KBM-7 (cell line): ENCODE data around the gene NR5A2.

Experiments used
- DNase-seq: peaks from one replicate; pipeline ENCODE4 v3.0.0-alpha.2; 2015
- in situ Hi-C: fragments of 300-500 bp; cut with MboI; formaldehyde crosslinking; loops from 2 replicates; pipeline ENCODE4 v1.14.3; 2020; ENCODE audit warnings: low sequenced_read_pairs, low pct_unique_long_range_greater_than_20kb, mixed read lengths

The NR5A2 gene

DNA sequence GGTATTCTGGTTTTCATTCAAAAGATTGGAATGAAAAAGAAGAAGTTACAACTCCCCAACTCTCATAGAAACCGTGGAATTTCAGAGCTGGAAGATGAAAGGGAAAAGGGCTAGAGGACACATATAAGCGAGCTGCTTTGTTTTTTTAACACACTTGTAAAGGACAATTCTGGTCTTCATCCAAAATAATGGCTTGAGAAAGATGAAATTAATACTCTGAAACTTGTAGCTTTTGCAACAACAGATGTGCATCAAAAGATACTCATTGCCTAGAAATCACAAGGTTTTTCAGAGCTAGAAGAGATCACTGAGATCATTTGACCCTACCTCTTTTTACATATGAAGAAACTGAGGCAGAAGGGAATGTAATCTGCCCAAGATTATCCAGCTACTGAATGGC, 25.6 kb downstream of the NR5A2 start:
- in situ Hi-C loops = no loop called here
- no peak for DNase-seq

DNA sequence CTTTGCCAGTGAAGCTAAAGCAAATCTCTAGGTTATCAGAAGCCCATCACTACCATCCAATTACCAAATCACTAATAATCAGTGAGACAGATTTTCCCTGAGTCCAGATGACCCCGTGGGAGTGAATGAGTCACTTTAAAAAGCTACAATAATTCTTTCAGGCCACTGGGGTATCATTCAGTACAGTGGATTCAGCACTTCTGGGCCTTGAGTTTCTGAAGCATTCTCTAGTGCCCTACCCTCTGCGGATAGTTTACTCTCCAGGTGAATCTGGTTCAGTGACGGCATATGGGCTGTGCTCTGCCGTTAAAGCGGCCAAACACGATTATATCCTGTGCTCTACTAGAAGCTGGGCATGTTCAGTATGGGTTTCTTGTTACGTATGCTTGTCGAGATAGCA, 26.1 kb downstream of the NR5A2 start:
- no peak for DNase-seq
- in situ Hi-C loops = no loop called here

DNA sequence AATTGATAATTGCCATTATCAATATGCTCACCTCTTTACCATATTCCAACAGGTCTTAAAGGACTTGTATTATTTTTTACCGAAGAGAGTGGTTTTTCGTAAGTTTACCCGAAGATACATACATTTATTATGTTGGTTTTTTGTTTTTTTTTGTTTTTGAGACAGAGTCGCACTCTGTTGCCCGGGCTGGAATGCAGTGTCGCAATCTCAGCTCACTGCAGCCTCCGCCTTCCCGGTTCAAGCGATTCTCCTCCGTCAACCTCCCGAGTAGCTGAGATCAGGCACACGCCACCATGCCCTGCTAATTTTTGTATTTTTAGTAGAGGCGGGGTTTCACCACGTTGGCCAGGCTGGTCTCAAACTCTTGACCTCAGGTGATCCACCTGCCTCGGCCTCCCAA, 30.8 kb downstream of the NR5A2 start:
- no peak for DNase-seq

DNA sequence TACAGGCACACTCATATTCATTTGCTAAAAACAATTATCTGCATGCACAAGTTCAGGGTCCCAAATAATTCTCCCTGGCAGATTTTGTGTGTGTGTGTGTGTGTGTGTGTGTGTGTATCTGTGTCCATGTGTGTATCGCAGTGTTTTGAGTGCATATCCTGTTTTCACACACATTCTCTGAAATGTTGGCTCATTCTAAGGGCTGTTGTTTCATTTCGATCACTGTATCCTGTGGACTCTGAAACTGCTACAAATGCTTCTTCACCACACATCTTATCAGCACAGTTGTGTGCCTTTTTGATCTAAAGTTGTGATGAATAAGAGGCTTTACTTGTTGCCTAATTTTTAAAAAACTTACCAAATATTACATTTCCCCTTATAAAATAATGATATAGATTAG, 34.6 kb downstream of the NR5A2 start:
- in situ Hi-C loops = no loop called here
- DNase-seq = no peak

More for the DNA sequence above, 30.8 kb downstream of the NR5A2 start:
- in situ Hi-C loops = no loop called here

DNA sequence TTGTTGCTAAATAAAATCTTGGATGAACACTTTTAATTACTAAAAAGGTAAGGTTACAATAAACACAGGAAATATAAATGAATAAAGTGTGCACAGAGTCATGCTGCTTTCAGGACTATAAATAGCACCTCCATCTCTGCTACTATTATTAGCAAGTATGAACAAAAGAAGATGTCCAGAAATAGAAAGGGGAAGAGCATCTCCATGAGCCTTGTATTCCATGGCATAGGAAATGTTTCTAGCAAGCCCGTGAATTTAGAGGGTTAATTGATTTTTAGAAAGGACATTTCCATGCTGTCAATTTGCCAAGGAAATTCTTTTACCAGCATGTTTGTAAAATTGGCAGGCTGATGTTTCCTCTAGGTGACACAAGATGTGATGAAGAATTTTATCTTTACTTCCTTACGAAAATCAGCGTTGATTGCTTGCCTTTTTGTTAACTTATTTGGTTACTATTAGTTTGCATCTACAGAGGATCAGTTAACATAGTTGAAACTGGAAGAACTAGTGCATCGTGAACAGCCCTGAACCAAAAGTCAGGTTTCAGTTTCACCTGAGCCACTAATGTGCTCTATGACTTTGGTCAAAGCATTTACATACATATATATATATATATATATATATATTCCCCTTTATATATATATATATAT, 45.3 kb downstream of the NR5A2 start:
- peak; percentile 26 for DNase-seq
- in situ Hi-C loops = no loop called here

DNA sequence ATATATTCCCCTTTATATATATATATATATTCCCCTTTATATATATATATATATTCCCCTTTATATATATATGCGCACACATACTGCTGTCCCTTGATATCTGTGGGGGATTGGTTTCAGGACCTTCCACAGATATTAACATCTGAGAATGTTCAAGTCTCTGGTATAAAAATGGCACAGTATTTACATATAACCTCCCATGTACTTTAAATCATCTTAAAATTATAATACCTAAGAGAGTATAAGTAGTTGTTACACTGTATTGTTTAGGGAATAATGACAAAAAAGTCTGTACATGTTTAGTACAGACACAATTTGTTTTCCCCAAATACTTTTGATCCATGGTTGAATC, 45.8 kb downstream of the NR5A2 start:
- DNase-seq = no peak
- in situ Hi-C loops = no loop called here

DNA sequence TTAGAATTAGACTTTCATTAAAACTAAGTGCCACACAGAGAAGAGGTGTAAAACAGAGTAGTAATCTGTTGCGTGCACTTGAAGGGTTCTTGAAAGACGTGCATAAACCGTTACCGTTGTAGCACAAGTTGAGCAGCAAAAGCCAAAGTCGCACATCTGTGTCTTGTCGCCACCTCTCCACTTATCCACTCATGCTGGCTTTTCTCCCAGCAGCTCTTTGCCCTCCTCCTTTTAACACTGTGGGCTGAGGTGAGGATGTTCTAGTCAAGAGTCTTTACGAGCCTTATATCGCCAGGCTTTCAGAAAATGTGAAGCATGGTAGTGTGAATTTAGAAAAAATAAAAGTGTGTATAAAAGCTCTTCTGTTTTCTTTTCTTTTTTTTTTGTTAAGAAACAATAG, 48.0 kb downstream of the NR5A2 start:
- DNase-seq = peak; percentile 8
- in situ Hi-C loops = no loop called here

DNA sequence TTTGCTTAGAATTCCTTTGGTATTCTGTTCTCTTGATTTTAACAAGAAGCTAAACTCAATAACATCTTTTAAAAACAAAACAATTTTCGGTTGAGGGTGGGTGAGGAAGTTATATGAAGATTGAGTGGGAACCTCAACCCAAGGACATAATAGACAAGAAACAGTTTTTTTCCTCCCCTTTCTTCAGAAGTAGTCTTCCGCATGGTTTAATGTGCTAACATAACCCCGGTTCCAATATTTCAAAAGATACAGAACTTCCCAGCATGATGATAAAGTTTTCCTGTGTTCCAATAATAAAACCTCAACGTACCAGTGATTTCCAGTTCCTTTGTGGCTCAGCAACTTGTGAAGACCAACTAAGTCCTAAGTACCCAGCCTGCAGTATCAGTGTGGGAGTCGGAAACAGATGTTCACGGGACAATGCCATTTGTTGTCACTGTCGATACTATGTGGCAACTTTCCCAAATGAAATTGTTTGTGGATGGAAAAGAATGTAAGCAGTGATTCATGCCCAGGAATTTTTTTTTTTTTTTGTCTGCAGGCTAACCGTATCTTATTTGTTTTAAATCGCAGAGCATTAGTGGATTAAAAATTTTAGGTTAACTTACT, 48.5 kb downstream of the NR5A2 start:
- in situ Hi-C loops = no loop called here
- DNase-seq = peak; percentile 23

DNA sequence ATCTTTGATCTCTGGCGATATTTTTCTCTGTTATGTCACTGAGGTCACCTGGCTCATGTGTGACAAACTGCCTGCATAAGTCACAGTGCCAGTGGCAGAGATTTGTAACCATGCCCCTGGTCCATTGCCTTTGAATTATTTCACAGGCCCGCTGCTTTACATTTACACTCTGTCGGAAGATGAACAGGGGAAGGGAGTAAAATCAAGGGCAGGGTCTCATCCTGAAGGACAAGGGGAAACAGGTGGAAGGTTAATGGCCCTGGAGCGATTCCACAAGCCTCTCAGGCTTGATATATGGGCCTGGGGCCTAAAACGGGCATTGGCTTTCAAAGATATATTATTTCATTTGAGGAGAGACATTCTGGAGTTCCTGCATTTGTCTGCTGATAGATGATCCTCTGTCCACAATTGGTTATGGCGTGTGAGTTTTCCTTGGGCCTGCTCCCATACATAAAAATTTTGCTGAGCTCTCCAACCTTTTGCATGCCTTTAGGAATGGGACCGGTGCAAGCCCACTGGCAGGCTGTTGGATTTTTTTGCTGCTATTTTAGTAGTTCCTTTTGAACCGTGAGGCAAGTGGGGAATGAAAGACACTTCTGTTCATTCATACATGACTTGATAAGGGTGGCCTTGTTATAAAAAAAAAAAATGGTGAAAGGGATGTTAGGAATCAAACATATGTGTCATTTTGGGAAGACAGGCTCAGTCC, 51.9 kb downstream of the NR5A2 start:
- in situ Hi-C loops = no loop called here
- no peak for DNase-seq

DNA sequence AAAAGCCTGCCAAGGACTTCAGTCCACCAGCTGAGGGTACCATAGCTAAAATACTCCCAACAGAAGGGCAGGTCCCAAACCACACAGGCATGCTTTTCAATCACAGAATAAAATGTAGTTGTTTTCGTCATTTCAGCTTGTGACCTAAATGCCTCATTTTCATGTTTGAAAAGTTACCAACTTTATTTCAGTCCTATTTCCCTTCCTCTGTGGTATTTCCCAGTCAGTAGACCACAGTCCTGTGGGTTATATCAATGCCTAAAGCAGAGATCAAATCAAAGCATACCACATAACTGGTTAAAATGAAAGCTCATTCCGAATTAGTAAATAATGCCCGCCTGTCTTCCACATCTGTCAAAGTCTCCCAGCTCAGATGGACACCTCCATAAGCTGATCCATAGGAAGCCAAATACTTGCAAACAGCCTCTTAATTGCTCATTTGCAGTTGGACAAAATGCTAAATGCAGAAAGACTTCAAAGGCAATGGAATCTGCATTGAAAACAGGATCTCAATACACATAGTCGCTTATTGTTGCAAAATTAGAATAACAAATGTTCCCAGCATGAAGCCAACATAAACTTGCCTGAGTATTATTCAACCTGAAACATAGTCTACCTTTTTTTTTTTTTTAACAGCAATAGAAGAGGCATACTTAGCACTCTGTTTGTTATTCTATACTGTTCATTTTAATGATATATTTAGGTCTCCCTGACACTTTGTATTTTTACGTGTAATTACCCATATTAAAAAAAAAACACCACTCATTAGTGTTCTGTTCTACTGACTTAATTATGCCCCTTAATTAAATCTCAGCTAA, 53.9 kb downstream of the NR5A2 start:
- in situ Hi-C loops = no loop called here
- DNase-seq = no peak

DNA sequence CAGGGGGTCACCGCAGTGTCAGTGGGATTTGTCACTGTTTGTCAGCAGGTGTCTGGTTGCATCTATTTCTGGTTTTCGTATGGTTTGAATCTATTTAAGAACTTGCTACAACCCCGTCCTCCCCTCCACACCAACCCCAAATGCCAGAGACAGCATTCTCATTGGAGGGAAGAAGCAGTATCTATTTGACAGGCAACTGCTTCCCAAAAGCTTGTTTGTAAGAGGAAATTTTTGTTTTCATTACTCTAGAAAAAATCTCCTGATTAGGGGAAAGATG, 54.4 kb downstream of the NR5A2 start:
- no peak for DNase-seq
- in situ Hi-C loops = no loop called here

DNA sequence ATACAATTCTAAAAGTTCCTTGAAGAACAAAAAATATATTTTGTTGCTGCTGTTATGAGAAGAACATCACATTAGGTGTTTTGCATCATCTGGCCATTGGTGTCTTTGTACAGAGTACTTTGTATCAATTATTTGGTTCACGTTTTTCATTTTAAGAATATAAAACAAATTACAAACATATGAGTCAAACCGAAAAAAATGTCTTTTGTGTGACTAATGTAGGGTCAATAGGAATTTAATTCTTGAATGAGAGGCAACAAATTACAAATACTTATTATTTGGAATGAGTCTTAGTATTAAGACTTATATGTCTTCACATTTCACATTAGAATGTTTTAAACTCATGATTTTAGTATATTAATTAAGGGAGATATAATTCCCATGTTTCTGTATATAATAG, 54.8 kb downstream of the NR5A2 start:
- no peak for DNase-seq
- in situ Hi-C loops = no loop called here

DNA sequence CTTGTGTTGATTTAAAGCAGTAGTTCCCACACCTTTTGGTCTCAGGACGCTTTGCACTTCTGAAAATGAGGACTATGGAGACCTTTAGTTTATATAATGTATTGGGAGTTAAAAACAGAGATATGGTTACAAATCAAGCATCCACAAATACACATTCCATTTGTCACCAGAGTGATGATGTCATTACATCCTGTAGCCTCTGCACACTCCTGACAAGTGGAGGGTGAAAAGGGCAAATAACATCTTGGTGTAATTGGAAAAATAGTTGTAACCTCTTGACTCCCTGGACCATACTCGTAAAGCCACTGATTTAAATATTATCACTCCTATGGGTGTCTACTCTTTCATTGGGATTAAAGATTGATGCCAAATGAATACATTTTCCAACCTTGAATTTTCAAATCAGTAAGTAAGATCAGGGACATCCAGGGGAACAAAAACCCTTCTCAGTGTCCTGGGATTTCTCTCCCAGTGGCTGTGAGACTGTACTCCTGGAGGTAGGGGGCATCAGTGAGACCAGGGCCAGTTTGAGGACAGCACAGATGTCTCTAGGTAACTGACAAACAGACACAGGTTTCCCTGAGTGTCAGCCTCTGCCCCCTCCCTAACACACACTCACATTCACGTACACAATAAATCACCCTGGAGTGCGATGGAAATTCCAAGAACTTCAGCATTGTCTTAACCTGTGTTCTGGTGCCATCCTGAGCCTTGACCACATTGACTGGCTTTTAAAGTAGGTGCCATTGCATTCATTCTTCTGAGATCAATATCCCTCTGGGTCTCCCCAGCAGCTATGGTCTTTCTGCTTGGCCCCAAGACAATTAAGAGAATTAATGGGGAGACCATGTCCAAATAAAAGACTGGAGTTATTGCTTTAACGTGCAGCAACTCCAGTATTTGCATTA, 63.0 kb downstream of the NR5A2 start:
- DNase-seq = peak; percentile 20
- in situ Hi-C loops = no loop called here

DNA sequence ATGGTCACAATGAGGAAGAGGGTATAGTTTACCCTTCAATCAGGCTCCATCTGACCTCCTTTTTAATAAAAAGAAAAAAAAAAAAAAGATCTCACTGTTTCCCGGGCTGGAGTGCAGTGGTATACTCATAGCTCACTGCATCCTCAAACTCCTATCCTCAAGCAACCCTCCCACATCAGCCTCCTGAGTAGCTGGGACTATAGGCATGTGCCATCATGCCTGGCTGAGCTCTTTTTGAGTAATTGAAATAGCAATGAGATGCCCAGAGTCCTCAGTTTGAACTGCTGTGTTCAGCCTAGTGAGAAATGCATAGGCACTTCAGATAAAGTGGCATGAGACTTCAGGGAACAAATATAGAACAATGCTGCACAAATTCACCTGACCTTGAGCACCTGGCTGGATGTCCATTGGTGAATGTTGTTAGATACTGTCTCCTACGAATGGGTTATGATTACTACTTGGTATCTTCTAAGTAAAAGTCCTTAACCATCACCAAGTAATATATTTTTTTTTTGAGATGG, 67.6 kb downstream of the NR5A2 start:
- DNase-seq = no peak
- in situ Hi-C loops = no loop called here

DNA sequence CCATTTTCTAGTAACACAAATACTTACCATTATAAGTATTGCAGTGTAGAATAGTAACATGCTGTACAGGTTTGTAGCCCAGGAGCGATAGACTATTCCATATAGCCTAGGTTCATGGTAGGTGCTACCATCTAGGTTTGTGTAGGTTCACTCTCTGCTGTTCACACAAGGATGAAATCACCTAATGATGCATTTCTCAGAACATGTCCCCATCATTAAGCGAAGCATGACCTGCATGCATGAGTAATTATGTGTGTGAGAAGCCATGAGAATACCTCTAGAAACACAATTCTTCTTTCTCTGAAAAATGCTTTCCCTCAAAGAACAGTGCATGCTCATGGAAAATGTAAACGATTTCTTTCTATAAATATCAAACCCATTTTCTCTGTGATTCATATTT, 69.3 kb downstream of the NR5A2 start:
- DNase-seq = no peak
- in situ Hi-C loops = no loop called here

DNA sequence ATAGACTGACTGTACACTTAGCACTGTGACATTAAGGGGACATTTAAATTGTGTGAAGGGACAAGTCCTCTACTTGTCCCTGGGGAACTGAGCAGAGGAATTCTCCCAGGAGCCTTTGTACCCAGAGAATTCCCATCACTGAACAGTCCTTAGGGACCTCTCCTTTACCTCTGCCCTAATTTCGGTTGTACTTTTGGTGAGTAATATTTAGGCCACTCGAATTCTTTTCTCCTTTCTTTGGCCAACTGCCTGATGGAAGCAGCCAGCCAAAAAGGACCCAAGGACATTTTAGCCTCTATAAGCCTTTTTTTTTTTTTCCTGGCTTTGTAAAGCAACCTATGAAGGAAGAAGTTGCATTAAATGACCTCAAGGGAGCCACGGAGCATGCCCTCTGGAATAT, 71.5 kb downstream of the NR5A2 start:
- no peak for DNase-seq
- in situ Hi-C loops = no loop called here

DNA sequence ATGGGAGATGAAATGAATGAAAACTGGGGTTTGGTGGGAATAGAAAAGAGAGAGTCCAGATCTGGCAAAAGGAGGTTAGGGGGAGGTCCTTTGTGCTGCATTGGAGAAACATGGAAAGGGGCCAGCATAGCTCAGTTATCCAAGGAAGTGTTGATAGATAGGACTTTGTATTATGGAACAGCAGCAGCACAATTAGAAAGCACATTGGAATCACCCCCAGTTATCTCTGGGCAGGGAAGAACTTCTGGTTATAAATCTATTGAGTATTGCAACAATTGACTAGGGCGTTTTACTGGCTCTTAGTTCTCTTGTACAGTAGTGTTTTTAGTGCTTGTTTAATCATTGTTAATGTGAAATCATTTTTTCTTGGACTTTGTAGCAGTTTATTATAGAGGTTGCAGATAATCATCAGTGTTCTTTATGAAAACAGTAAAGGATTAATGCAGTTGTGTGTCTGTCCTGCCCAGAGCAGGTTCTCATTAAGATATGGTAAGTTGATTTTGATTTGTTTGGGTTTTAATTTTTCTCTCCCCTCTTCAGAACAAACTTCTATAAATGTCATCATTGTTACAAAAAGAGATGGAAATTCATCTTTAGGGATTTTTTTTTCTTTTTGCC, 76.6 kb downstream of the NR5A2 start:
- in situ Hi-C loops = no loop called here
- DNase-seq = no peak

DNA sequence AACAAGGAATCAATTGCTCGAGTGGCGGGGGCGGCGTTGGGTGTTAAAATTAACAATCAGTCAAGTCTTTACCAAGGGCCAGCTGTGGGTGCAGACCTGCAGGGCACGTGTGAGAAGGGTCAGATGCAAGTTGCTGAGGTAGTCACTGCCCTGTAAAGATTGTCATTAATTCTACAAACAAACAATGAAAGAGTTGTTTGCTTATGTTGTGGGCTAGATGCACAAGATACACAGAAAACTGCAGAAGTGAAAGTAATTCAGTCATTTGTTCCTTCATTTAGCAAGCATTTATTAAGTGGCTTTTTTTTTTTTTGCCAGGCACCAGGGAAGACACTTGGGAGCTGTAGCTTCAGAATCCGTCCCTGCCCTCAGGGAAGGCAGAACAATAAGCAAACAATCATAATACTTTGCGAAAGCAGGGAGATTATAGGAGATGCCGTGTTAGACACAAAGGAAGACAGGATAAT, 79.5 kb downstream of the NR5A2 start:
- DNase-seq = no peak
- in situ Hi-C loops = no loop called here

DNA sequence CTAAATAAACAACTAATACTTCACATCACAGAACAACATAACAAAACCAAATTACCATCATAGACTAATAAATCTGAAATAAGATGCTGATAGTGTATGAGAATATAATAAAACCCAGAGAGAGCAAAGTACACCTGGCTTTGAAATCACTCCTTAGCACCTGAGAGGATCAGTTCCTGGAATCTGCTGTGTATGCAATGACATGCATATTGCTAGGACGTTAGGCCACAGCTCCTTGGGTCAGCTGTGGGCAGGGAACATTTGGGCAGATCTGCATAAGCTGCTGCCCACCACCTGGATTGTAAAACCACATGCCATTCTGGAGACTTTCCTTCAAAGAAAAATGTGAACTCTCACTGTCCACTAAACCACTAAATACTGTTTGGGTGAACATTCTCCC, 81.1 kb downstream of the NR5A2 start:
- in situ Hi-C loops = no loop called here
- DNase-seq = no peak
